Measurements from ENCODE around the gene BACH2.

GRCh38 chr6:89980353-89980752 is 316.3 kb downstream of the BACH2 start:
- no peak for TF ChIP-seq CTCF (IDR thresholded peaks at IDR 0.05)
- no peak for TF ChIP-seq POLR2A (IDR thresholded peaks at IDR 0.05)
